GM19239 (cell line): ENCODE data around the gene PRRG2.
A peak's percentile ranks its signal among the peaks of the same experiment; 100 is the strongest.

Source experiments
- DNase-seq: peaks from one replicate; pipeline ENCODE4 v3.0.0; 2011; ENCODE audit warnings: low spot score; ENCODE audit not compliant: insufficient read length
- FAIRE-seq: peaks from 2 replicates; lab custom pipeline; 2011; peaks lifted over from hg19 to GRCh38; lab: Jason Lieb, UNC

Gene PRRG2

GRCh38 chr19:49556412-49557398 lies 24.4 kb upstream of the PRRG2 start:
- DNase-seq, result no peak
- no peak for FAIRE-seq

DNA sequence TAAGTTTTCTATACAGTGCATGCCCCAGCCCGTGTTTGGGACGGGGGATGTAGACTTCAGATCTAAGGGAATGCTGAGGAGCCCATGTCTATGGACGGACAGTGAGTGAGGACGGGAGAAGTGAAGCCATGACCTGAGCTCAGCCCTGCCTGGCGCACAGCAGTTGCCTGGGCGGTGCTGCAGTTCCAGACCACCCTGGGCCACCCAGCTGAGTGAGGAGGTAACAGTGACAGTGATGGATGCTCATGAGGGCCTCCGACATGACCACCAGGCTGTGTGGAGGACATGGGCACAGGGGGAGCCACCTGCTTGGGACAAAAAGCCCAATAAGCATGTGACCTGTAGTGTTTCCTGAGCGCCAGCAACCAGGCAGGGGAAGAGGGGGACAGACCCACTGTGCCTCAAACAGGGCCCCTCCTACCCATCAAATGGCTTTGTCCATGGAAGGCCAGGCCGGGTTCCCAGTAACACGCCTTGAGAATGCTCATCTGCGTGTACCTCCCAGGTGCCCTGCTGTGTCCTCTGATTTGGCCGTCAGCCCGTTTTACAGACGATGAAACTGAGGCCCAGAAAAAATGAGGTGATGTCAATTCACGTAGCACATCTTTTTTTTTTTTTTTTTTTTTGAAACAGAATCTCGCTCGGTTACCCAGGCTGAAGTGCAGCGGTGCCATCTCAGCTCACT lies 23.3 kb upstream of the PRRG2 start:
- DNase-seq (no peak), FAIRE-seq (no peak)

- DNase-seq, result no peak
- FAIRE-seq, result no peak
Measured at GRCh38 chr19:49558591-49558990, 22.5 kb upstream of the PRRG2 start.

GRCh38 chr19:49559443-49559842 lies 21.7 kb upstream of the PRRG2 start:
- no peak for FAIRE-seq
- no peak for DNase-seq

DNA sequence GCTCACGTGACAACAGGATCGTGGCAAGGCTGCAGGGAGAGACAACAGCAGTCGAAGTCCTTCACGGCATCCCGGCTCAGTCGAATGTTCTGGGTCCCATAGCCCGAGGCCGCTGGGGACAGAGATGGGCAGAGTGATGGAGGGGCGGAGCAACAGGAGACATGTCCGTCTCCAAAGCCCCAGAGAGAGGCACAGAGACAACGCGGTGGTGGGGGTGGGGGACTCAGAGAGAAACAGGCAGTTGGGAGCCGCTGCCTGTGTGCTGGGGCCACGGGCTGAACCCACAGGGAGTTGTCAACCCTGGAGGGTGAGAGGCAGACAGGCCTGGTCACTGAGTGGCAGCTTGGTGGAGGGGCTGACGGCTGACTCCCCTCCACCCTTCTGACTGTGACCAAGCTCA lies 21.2 kb upstream of the PRRG2 start:
- DNase-seq (no peak), FAIRE-seq (no peak)

- FAIRE-seq (no peak), DNase-seq (no peak)
Measured at GRCh38 chr19:49560358-49560900, 20.7 kb upstream of the PRRG2 start.

DNA sequence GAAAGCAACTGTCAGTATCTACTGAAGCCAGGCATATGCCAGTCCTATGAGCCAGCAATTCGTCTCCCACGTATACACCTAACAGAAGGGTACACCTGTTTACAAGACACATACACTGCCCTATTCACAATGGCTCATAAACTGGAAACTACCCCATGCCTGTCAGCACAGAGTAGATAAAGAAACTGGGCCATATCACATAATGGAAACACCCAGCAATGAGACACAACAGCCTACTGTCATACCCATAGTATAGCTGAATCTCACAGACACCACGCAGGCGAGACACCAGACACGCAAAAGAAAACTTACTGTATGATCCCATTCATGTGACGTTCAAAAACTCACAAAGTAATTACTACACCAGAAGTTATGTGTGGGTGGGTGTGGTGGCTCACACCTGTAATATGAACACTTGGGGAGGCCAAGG lies 16.5 kb upstream of the PRRG2 start:
- DNase-seq (no peak), FAIRE-seq (no peak)

- FAIRE-seq, result no peak
- no peak for DNase-seq
Measured at GRCh38 chr19:49565261-49565660, 15.9 kb upstream of the PRRG2 start.

- no peak for DNase-seq
- FAIRE-seq, result no peak
Measured at GRCh38 chr19:49566302-49566701, 14.8 kb upstream of the PRRG2 start.

- FAIRE-seq (no peak), DNase-seq (no peak)
Measured at GRCh38 chr19:49567861-49568441, 13.2 kb upstream of the PRRG2 start.

GRCh38 chr19:49570138-49570856 lies 10.8 kb upstream of the PRRG2 start:
- FAIRE-seq, result peak; percentile 92
- DNase-seq, result peak; percentile 86

DNA sequence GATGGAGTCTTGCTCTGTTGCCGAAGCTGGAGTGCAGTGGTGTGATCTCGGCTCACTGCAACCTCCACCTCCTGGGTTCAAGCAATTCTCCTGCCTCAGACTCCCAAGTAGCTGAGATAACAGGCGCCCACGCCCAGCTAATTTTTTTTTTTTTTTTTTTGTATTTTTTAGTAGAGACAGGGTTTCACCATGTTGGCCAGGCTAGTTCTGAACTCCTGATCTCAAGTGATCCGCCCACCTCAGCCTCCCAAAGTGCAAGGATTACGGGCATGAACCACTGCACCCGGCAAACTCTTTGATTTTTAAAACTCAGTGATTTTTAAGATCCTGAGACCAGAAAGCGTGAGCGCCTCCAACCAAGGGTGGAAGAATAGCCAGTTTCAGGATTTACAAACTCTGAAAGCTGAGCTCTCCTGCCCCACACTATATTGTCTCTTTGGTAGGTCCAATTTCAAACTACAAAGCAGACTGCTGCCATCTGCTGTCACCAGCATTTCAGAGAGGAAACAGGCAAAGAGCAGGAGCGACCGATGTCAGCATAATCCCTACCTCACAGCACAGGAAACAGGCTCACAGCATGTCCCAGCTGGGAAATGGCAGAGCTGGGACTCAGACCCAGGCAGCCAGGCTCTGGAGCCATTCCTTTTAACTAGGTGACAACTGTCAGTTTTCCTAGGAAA lies 10.0 kb upstream of the PRRG2 start:
- FAIRE-seq, result no peak
- no peak for DNase-seq

DNA sequence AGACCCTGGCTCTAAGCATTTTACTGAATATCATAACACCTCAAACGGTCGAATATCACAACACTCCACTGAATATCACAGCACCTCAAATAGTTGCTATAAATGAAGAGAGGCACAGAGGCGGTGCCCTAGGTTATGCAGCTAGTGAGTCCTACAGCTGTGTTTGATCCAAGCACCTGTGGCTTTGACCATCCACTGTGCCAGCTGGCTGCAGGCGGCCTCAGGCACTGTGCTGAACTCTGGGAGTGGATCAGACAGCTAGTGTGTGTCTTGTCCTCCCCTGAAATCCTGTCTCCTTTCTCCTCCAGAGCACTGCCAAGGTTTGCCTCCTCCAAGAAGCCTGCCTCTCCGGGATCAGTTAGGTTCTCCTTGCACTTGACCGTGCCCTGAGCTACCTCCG lies 8.1 kb upstream of the PRRG2 start:
- no peak for FAIRE-seq
- DNase-seq, result no peak

GRCh38 chr19:49573425-49573824 lies 7.7 kb upstream of the PRRG2 start:
- FAIRE-seq, result no peak

GRCh38 chr19:49574206-49574755 lies 6.8 kb upstream of the PRRG2 start:
- no peak for FAIRE-seq
- no peak for DNase-seq

More at GRCh38 chr19:49573425-49573824, 7.7 kb upstream of the PRRG2 start:
- DNase-seq, result no peak

DNA sequence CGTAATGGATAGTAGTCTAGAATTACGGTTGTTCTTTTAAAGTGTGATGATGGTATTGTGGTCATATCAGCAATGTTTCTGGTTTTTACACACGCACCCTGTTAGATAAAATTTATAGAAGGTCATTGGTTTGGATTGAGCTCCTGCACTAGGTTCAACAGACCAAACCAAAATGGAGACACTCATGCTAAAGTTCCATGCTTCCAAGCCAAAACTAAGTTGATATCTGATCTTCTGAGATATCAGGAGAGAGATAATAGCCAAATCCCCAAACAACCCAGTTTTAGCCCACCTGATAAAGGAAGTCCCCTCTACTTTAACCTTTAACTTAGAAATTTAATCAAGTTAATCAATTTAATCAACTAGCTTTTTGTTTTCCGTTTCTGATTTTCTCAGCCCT lies 1.9 kb upstream of the PRRG2 start:
- FAIRE-seq (no peak), DNase-seq (no peak)

DNA sequence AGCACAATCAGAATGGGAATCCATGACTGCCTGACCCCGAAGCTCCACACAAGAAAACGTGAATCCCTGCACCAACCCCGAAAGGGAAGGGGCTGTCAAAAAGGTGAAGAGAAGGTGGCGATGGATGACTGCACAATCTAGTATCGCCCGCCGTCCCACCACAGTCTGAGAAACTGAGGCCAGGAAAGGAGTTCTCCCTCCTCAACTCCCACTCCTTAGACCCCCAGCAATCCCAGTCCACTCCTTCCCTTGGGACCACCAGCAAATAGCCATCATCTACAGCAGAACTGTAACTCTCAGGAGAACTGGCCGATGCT lies 1.2 kb upstream of the PRRG2 start:
- FAIRE-seq (no peak), DNase-seq (no peak)

GRCh38 chr19:49580264-49581006 lies 681 bp upstream of the PRRG2 start, which contains the start of gene NOSIP:
TSS of gene NOSIP (minus strand) at chr19:49580556. CDS start at chr19:49560691, 19,865 bp downstream.
- FAIRE-seq (peak; percentile 97), DNase-seq (peak; percentile 80)

- no peak for FAIRE-seq
- DNase-seq, result no peak
Measured at GRCh38 chr19:49583239-49583638, 2.1 kb downstream of the PRRG2 start.
